Measurements from ENCODE around the gene FAM81B.

GRCh38 chr5:95471942-95472341, 80.8 kb downstream of the FAM81B start:
- TF ChIP-seq SUZ12 (IDR thresholded peaks at IDR 0.05; ENCODE audit: extremely low read depth, insufficient read depth, insufficient read length) (no peak), YY1 (IDR thresholded peaks at IDR 0.05; ENCODE audit: insufficient read depth, insufficient read length) (no peak)

Measured in NT2/D1 (cell line).